Endodermal cell (in vitro differentiated cells): Measurements from ENCODE around the gene GMPR. TPM values are rescaled to one million over a fixed set of nuclear protein-coding genes. Genes with fewer than 3 reads are reported as not detected.

Source experiments
- DNase-seq: peaks from one replicate; pipeline ENCODE4 v3.0.0-alpha.2; 2017
- H3K27ac ChIP-seq: 2 replicates; pipeline ENCODE4 v1.5.1; 2013; ENCODE audit warnings: mild to moderate bottlenecking, low read depth, low read length, moderate library complexity
- H3K27me3 ChIP-seq: 2 replicates; pipeline ENCODE4 v1.6.1; 2013; ENCODE audit warnings: mild to moderate bottlenecking, low read length, moderate library complexity; ENCODE audit not compliant: insufficient read depth, control insufficient read depth, poor library complexity, severe bottlenecking
- H3K36me3 ChIP-seq: 2 replicates; pipeline ENCODE4 v1.7.0; 2013; ENCODE audit warnings: mild to moderate bottlenecking, low read length, moderate library complexity; ENCODE audit not compliant: control insufficient read depth, insufficient read depth
- H3K4me1 ChIP-seq: one replicate; pipeline ENCODE4 v1.7.0; 2013; ENCODE audit warnings: low read length; ENCODE audit not compliant: control insufficient read depth, insufficient read depth
- H3K4me3 ChIP-seq: 2 replicates; pipeline ENCODE4 v1.5.1; 2013; ENCODE audit warnings: mild to moderate bottlenecking, low read length, moderate library complexity
- H3K9ac ChIP-seq: 2 replicates; pipeline ENCODE4 v1.6.1; 2013; ENCODE audit warnings: mild to moderate bottlenecking, low read length, moderate library complexity; ENCODE audit not compliant: poor library complexity, severe bottlenecking; ENCODE audit errors: extremely low read depth
- H3K9me3 ChIP-seq: 2 replicates; pipeline ENCODE4 v1.6.1; 2013; ENCODE audit warnings: mild to moderate bottlenecking, low read length, moderate library complexity; ENCODE audit not compliant: control insufficient read depth
- H3K27ac Mint-ChIP-seq: 2 replicates; pipeline ENCODE4 v1.8.0; 2020; ENCODE audit warnings: mixed read lengths
- H3K27me3 Mint-ChIP-seq: 2 replicates; pipeline ENCODE4 v1.8.0; 2021; ENCODE audit warnings: mild to moderate bottlenecking, mixed read lengths; ENCODE audit not compliant: insufficient read depth
- H3K36me3 Mint-ChIP-seq: 2 replicates; pipeline ENCODE4 v1.8.0; 2020; ENCODE audit warnings: low read depth, mixed read lengths
- H3K4me1 Mint-ChIP-seq: 2 replicates; pipeline ENCODE4 v1.8.0; 2020; ENCODE audit warnings: mixed read lengths
- H3K4me3 Mint-ChIP-seq: 2 replicates; pipeline ENCODE4 v1.8.0; 2020; ENCODE audit warnings: mild to moderate bottlenecking, moderate library complexity, mixed read lengths
- H3K9me3 Mint-ChIP-seq: 2 replicates; pipeline ENCODE4 v1.8.0; 2020; ENCODE audit warnings: mild to moderate bottlenecking, mixed read lengths
- CTCF ChIP-seq: fragments of 200-600 bp; sonication (generic); conservative IDR thresholded peaks from 2 replicates; pipeline ENCODE4 v1.5.0; 2021; ENCODE audit warnings: antibody characterized with exemption, mild to moderate bottlenecking
- WGBS, 2 experiments: methylation state at CpG; one replicate each; pipeline versions ENCODE4 v1.1.5 to v1.1.7; 2013; ENCODE audit warnings: missing lambda C conversion rate in 2 of 2, mixed read lengths in 1 of 2; ENCODE audit not compliant: insufficient coverage in 1 of 2, insufficient read length in 1 of 2; 5-methylcytosine and 5-hydroxymethylcytosine counted together
- total RNA-seq, 2 donors: library from RNA; stranded (reverse); fragmentation: NEBNext Ultra II Directional in 1 of 2; extraction: Animal tissue kit (Norgen Biotek cat#: 25700) in 1 of 2; gene quantifications; 2 replicates in 1 of 2; 3 replicates in 1 of 2; pipeline ENCODE4 v1.2.1, GENCODE V29; 2021

GMPR gene
- total RNA-seq, 2 donors from 2014 or later, result 4.9 to 20.7 TPM

GRCh38 chr6:16299861-16300260 is 61.5 kb downstream of the GMPR start:
- H3K4me1 ChIP-seq, result peaks cover 6% of the 10 kb centered on the region
- no peak overlapping the region for H3K9ac ChIP-seq
- H3K4me3 ChIP-seq, result peak overlapping the region; percentile 39
- no peak for DNase-seq
- 63 to 73% methylated on average over 3 of the region's 3 CpGs for WGBS, 2 experiments
- H3K27me3 ChIP-seq, result no peaks in the 10 kb centered on the region
- Mint-ChIP-seq H3K36me3 (peaks cover 3% of the 10 kb centered on the region), H3K4me1 (peaks cover 28% of the 10 kb centered on the region), H3K9me3 (peaks cover 7% of the 10 kb centered on the region), H3K27me3 (no peaks in the 10 kb centered on the region), H3K27ac (no peak overlapping the region), H3K4me3 (no peak overlapping the region)
- H3K36me3 ChIP-seq, result peaks cover 7% of the 10 kb centered on the region
- no peak for TF ChIP-seq CTCF
- H3K9me3 ChIP-seq, result no peaks in the 10 kb centered on the region
- no peak overlapping the region for H3K27ac ChIP-seq

GRCh38 chr6:16301511-16301910 is 63.1 kb downstream of the GMPR start:
- DNase-seq, result peak; percentile 35
- Mint-ChIP-seq H3K27ac (no peak overlapping the region), H3K4me3 (no peak overlapping the region), H3K27me3 (no peaks in the 10 kb centered on the region), H3K36me3 (peaks cover 3% of the 10 kb centered on the region), H3K4me1 (peaks cover 38% of the 10 kb centered on the region), H3K9me3 (peaks cover 7% of the 10 kb centered on the region)
- Histone ChIP-seq H3K27ac (no peak overlapping the region), H3K27me3 (no peaks in the 10 kb centered on the region), H3K9me3 (no peaks in the 10 kb centered on the region), H3K4me3 (no peak overlapping the region), H3K36me3 (peaks cover 7% of the 10 kb centered on the region), H3K9ac (no peak overlapping the region), H3K4me1 (peaks cover 6% of the 10 kb centered on the region)
- 92% methylated on average over 7 of the region's 7 CpGs; no CpG with 5 or more reads in 1 of the 2 experiments for WGBS, 2 experiments
- TF ChIP-seq CTCF, result no peak

GRCh38 chr6:16302721-16303552 is 64.5 kb downstream of the GMPR start:
- Histone ChIP-seq H3K9ac (no peak overlapping the region), H3K9me3 (no peaks in the 10 kb centered on the region), H3K36me3 (peaks cover 7% of the 10 kb centered on the region), H3K27ac (no peak overlapping the region), H3K4me1 (peaks cover 6% of the 10 kb centered on the region), H3K4me3 (no peak overlapping the region), H3K27me3 (no peaks in the 10 kb centered on the region)
- H3K4me3 Mint-ChIP-seq, result no peak overlapping the region
- H3K4me1 Mint-ChIP-seq, result peaks cover 40% of the 10 kb centered on the region
- peak; percentile 68 for DNase-seq
- WGBS, 2 experiments, result 76 to 81% methylated on average over 19 to 27 of the region's 27 CpGs
- no peak for TF ChIP-seq CTCF
- H3K27ac Mint-ChIP-seq, result no peak overlapping the region
- H3K36me3 Mint-ChIP-seq, result peaks cover 3% of the 10 kb centered on the region
- peaks cover 7% of the 10 kb centered on the region for H3K9me3 Mint-ChIP-seq
- no peaks in the 10 kb centered on the region for H3K27me3 Mint-ChIP-seq
